Activated CD8-positive, alpha-beta T cell treated with anti-CD3 and anti-CD28 coated beads for 36 hours (primary cell): ENCODE measurements around the gene ZBP1. TPM values are rescaled to one million over a fixed set of nuclear protein-coding genes. Genes with fewer than 3 reads are reported as not detected.

Experiments used
- ATAC-seq: fragments of 200-7000 bp; cut with Tn5 transposase; one replicate; pipeline ENCODE4 v1.10.0; 2021; ENCODE audit warnings: mild to moderate bottlenecking, moderate library complexity
- CTCF ChIA-PET: fragments of 350-600 bp; sonication (Branson Sonifier 250); formaldehyde crosslinking; loops from one replicate; lab custom pipeline; 2021; ENCODE audit warnings: antibody characterized with exemption; lab: Charles Lee
- POLR2A ChIA-PET: fragments of 350-600 bp; sonication (Branson Sonifier 250); formaldehyde crosslinking; loops from one replicate; lab custom pipeline; 2021; ENCODE audit warnings: antibody characterized with exemption; lab: Charles Lee
- DNase-seq: peaks from one replicate; pipeline ENCODE4 v3.0.0-alpha.2; 2020
- H3K27ac Mint-ChIP-seq: one replicate; pipeline ENCODE4 v1.8.0; 2021; ENCODE audit warnings: mild to moderate bottlenecking, mixed read lengths
- H3K27me3 Mint-ChIP-seq: one replicate; pipeline ENCODE4 v1.8.0; 2021; ENCODE audit warnings: mixed read lengths
- H3K36me3 Mint-ChIP-seq: one replicate; pipeline ENCODE4 v1.8.0; 2021; ENCODE audit warnings: low read depth, mixed read lengths
- H3K4me1 Mint-ChIP-seq: one replicate; pipeline ENCODE4 v1.8.0; 2021; ENCODE audit warnings: low read depth, mixed read lengths
- H3K4me3 Mint-ChIP-seq: one replicate; pipeline ENCODE4 v1.8.0; 2021; ENCODE audit warnings: mild to moderate bottlenecking, moderate library complexity, mixed read lengths
- H3K9me3 Mint-ChIP-seq: one replicate; pipeline ENCODE4 v1.8.0; 2021; ENCODE audit warnings: mixed read lengths
- intact Hi-C: fragments of 100-400 bp; cut with micrococcal nuclease; formaldehyde crosslinking; loops from one replicate; pipeline ENCODE4 v1.10.0; 2022
- total RNA-seq, 2 experiments: library from RNA; stranded (reverse); gene quantifications; one replicate each; pipeline ENCODE4 v1.2.3, GENCODE V29; 2021
- TF ChIP-seq, protein P1 (sequence below): fragments of 200-600 bp; IDR thresholded peaks from one replicate; pipeline ENCODE4 v1.8.0; 2022; ENCODE audit warnings: antibody characterized with exemption, mild to moderate bottlenecking

Gene ZBP1
- total RNA-seq, 2 experiments from 2014 or later: 0.11 to 0.56 TPM

DNA sequence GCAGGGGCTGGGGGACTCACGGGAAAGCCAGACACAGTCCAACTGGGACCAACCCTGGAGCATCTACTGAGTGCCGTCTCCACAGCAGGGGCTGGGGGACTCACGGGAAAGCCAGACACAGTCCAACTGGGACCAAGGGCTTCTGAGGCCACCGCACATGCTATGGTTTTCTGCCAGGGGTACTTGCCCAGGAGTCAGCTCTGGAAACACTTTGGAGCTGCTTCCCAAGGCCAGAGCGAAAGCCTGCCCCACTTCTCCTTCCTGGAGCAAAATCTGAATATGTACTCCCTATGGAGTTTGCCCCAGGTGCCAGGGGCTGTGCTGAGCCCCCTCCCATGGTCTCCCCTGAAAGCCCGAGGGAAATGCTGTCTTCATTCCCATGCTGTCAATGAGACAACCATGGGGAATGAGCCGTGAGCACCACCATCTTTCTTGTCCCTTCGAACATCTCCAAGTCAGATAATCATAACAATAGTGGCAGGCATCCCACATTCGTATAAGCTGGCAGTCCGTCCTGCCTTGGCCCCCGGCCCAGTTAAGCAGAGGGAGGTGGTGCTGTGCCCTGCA is 40.8 kb downstream of the ZBP1 start:
- Mint-ChIP-seq H3K4me1 (no peaks in the 10 kb centered on the region), H3K9me3 (no peaks in the 10 kb centered on the region), H3K36me3 (no peaks in the 10 kb centered on the region), H3K27me3 (peaks cover 31% of the 10 kb centered on the region), H3K27ac (no peak overlapping the region), H3K4me3 (no peak overlapping the region)
- DNase-seq (no peak), ATAC-seq (no peak)
- TF ChIP-seq, protein P1, sequence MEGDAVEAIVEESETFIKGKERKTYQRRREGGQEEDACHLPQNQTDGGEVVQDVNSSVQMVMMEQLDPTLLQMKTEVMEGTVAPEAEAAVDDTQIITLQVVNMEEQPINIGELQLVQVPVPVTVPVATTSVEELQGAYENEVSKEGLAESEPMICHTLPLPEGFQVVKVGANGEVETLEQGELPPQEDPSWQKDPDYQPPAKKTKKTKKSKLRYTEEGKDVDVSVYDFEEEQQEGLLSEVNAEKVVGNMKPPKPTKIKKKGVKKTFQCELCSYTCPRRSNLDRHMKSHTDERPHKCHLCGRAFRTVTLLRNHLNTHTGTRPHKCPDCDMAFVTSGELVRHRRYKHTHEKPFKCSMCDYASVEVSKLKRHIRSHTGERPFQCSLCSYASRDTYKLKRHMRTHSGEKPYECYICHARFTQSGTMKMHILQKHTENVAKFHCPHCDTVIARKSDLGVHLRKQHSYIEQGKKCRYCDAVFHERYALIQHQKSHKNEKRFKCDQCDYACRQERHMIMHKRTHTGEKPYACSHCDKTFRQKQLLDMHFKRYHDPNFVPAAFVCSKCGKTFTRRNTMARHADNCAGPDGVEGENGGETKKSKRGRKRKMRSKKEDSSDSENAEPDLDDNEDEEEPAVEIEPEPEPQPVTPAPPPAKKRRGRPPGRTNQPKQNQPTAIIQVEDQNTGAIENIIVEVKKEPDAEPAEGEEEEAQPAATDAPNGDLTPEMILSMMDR: no peak
- ChIA-PET POLR2A (no interaction called here), CTCF (interaction anchor here (1.1 kb wide), 1 partner anchor 81 kb away, joined by 3 read pairs; no protein-coding TSS in a partner anchor)
- intact Hi-C loops: no loop called here

DNA sequence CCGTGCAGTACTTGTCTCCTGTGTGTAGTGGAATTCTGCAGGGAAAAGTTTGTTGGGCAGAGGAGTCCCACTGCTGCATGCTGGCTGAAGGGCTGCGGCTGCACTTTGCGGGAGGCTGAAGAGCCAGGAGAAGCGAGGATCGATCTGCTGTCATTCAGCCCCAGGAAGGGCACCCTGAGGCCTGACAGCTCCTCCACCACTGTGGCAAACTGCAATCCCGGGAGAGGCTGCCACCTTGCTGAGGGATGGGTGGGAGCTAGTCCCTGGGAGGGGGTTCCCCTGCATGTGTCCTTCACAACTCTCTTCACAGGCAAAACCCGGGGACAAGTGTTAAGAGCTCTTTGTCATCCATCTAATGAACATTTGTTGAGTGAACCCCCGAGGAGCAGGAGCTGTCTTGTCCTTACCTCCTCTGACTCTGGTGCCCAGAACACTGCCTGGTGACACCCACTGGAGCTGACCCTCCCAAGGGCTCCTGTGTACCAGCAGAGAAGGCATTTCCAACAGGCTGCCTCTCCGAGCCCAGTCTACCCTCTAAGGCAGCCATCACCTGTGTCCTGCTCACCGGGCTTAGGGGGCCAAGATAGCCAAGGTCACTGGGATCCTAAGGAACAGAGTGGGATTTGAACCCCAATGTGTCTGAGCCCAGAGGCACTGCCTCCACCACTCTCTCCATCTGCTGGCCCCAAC is 41.6 kb downstream of the ZBP1 start:
- intact Hi-C loops: no loop called here
- TF ChIP-seq, protein P1: no peak
- DNase-seq: no peak
- Mint-ChIP-seq H3K27ac (no peak overlapping the region), H3K36me3 (no peaks in the 10 kb centered on the region), H3K9me3 (no peaks in the 10 kb centered on the region), H3K4me1 (no peaks in the 10 kb centered on the region), H3K27me3 (peaks cover 29% of the 10 kb centered on the region), H3K4me3 (no peak overlapping the region)
- CTCF ChIA-PET: interaction anchor here (1.1 kb wide), 1 partner anchor 80 kb away, joined by 3 read pairs; no protein-coding TSS in a partner anchor
- no peak for ATAC-seq
- POLR2A ChIA-PET: no interaction called here

DNA sequence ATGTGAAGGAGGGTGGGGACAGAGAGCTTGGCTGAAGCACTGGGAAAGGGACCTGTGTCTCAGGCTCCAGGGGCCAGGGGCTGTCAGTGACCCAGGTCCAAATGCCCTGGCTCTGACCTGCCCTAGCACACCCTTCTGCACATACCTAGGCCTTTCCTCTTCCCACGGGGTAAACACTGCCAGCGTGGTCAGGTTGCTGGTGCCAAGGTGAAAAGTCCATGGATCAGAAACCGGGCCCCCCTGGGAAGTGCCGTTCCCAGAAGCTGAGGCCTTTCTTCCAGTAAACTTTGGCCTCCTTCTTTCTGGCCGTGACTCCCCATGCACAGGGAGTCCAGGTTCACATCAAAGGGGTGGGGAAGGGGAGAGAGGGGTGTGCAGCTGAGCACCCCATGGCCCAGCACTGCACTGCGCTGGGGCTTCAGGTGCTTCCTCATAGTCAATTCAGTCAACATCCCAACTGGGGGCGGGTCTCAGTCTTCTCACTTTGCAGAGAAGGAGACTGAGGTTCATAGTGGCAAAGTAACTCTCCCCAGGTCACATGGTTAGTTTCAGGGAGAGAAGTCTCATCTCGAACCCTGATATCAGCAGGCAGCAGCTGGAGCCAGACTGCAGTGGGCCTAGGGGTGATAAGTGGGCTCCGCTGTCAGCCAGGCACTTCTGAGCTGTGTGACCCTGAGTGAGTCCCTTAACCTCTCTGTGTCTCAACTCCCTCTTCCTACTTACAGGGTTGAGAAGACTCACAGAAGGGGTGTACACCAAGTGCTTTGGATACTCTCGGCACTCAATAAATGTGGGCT is 42.3 kb downstream of the ZBP1 start:
- TF ChIP-seq, protein P1: no peak
- no peaks in the 10 kb centered on the region for H3K9me3 Mint-ChIP-seq
- ChIA-PET POLR2A (no interaction called here), CTCF (interaction anchor here (1.1 kb wide), 1 partner anchor 79 kb away, joined by 3 read pairs; no protein-coding TSS in a partner anchor)
- no peaks in the 10 kb centered on the region for H3K4me1 Mint-ChIP-seq
- DNase-seq (no peak), ATAC-seq (no peak)
- H3K36me3 Mint-ChIP-seq: no peaks in the 10 kb centered on the region
- peaks cover 25% of the 10 kb centered on the region for H3K27me3 Mint-ChIP-seq
- no peak overlapping the region for H3K27ac Mint-ChIP-seq
- intact Hi-C loops: no loop called here
- H3K4me3 Mint-ChIP-seq: no peak overlapping the region

DNA sequence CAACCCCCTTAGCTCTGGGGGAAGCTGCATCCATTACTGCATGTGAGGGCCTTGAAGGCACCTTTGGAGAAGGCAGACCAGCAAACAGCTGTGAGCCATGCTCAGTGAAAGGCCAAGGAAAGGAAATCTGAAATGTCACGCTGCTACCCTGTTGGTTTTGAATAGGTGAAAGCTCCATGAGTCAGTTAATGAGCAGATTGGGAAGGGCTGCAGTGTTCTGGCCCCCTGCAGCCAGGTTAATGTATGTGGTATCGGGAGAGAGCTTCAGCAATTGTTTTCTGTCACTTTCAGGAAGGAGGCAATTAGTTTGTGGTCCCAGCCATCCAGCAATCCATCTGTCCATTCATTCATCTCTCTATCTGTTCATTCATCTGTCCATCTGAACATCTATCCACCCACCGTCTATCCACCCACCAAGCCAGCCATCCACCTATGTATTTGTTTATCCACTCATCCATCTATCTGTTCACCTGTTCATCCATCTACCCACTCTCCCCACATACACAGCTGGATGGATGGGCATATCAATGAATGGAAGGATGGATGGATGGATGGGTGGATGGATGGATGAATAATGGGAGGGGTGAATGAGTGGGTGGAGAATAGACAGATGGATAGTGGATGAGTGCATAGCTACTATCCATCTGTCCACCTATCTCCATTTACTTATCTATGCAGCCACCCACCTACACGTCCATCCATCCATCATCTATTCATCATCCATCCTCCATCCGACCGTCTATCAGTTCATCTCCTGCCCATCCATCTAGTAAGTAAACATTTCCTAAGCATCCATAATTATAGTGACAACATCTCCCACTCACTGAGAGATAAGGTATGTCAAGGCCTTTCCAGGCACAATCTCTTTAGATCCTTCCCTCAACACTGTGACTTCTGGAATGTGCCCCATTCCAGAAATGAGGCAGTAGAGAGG is 43.3 kb downstream of the ZBP1 start:
- no peak for DNase-seq
- intact Hi-C loops: no loop called here
- CTCF ChIA-PET: no interaction called here

More for the DNA sequence above, 43.3 kb downstream of the ZBP1 start:
- Mint-ChIP-seq H3K27me3 (peaks cover 22% of the 10 kb centered on the region), H3K36me3 (no peaks in the 10 kb centered on the region), H3K27ac (no peak overlapping the region), H3K4me1 (no peaks in the 10 kb centered on the region), H3K9me3 (no peaks in the 10 kb centered on the region), H3K4me3 (no peak overlapping the region)
- no peak for ATAC-seq
- POLR2A ChIA-PET: no interaction called here
- TF ChIP-seq, protein P1: no peak
